Breast epithelium (tissue), 3 donors: Measurements from ENCODE around the gene USP28.

Source experiments
- POLR2A ChIP-seq: fragments of 450-650 bp; IDR thresholded peaks from one replicate; pipeline ENCODE4 v1.6.1; 2016; ENCODE audit warnings: antibody characterized with exemption, mild to moderate bottlenecking, moderate library complexity
- TF ChIP-seq, protein P1 (sequence below), 3 donors: fragments of 450-650 bp; IDR thresholded peaks; one replicate each; pipeline ENCODE4 v1.5.1; 2016 to 2017; ENCODE audit warnings: antibody characterized with exemption in 3 of 3, mild to moderate bottlenecking in 3 of 3, moderate library complexity in 3 of 3

- TF ChIP-seq, protein P1, sequence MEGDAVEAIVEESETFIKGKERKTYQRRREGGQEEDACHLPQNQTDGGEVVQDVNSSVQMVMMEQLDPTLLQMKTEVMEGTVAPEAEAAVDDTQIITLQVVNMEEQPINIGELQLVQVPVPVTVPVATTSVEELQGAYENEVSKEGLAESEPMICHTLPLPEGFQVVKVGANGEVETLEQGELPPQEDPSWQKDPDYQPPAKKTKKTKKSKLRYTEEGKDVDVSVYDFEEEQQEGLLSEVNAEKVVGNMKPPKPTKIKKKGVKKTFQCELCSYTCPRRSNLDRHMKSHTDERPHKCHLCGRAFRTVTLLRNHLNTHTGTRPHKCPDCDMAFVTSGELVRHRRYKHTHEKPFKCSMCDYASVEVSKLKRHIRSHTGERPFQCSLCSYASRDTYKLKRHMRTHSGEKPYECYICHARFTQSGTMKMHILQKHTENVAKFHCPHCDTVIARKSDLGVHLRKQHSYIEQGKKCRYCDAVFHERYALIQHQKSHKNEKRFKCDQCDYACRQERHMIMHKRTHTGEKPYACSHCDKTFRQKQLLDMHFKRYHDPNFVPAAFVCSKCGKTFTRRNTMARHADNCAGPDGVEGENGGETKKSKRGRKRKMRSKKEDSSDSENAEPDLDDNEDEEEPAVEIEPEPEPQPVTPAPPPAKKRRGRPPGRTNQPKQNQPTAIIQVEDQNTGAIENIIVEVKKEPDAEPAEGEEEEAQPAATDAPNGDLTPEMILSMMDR (IDR thresholded peaks at IDR 0.05) = no peak
- TF ChIP-seq POLR2A = no peak
Measured at GRCh38 chr11:113855803-113856202, 19.6 kb downstream of the USP28 start.
